ENCODE data around the gene GLB1L2.

GLB1L2 gene

GRCh38 chr11:134406264-134407185 lies 74.7 kb downstream of the GLB1L2 start:
- no peak for DNase-seq (ENCODE audit: low read depth)

DNA sequence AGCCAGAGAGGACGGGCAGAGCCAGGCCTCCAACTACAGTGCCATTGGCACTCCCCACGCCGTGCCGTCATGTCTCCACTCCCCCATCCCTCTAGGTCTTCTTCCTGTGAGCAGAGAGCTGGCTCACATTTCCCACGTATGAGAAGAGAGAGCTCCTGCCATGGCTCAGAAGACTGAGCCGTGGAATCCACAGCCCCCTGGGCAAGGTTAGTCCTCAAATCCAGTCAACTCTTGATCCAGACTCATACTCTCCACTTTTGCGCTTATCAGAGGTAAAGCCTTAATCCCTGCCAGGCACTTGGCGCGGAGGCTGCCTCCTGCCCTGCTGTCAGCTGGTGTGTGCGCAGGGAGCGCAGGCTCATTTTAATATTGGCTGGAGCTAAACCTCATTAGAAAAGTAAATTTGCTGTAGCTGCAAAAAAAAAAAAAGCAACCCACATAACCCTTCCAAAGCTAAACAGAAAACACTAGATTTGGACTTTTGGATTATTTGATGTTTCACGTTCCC lies 75.6 kb downstream of the GLB1L2 start:
- DNase-seq (ENCODE audit: low read depth): no peak

GRCh38 chr11:134407923-134408322 lies 76.1 kb downstream of the GLB1L2 start:
- DNase-seq (ENCODE audit: low read depth): no peak

- DNase-seq (ENCODE audit: low read depth): no peak
Observed at GRCh38 chr11:134409552-134410429, 78.0 kb downstream of the GLB1L2 start.

- DNase-seq (ENCODE audit: low read depth): no peak
Observed at GRCh38 chr11:134410766-134411165, 79.0 kb downstream of the GLB1L2 start.

GRCh38 chr11:134412203-134413042 lies 80.6 kb downstream of the GLB1L2 start, which contains the start of gene B3GAT1:
Gene B3GAT1 (minus strand): TSS chr11:134412242. CDS start chr11:134387659, 24,583 bp downstream.
- DNase-seq (ENCODE audit: low read depth): no peak

- no peak for DNase-seq (ENCODE audit: low read depth)
Observed at GRCh38 chr11:134413043-134413825, 81.4 kb downstream of the GLB1L2 start.

- no peak for DNase-seq (ENCODE audit: low read depth)
Observed at GRCh38 chr11:134413826-134414731, 82.3 kb downstream of the GLB1L2 start.

DNA sequence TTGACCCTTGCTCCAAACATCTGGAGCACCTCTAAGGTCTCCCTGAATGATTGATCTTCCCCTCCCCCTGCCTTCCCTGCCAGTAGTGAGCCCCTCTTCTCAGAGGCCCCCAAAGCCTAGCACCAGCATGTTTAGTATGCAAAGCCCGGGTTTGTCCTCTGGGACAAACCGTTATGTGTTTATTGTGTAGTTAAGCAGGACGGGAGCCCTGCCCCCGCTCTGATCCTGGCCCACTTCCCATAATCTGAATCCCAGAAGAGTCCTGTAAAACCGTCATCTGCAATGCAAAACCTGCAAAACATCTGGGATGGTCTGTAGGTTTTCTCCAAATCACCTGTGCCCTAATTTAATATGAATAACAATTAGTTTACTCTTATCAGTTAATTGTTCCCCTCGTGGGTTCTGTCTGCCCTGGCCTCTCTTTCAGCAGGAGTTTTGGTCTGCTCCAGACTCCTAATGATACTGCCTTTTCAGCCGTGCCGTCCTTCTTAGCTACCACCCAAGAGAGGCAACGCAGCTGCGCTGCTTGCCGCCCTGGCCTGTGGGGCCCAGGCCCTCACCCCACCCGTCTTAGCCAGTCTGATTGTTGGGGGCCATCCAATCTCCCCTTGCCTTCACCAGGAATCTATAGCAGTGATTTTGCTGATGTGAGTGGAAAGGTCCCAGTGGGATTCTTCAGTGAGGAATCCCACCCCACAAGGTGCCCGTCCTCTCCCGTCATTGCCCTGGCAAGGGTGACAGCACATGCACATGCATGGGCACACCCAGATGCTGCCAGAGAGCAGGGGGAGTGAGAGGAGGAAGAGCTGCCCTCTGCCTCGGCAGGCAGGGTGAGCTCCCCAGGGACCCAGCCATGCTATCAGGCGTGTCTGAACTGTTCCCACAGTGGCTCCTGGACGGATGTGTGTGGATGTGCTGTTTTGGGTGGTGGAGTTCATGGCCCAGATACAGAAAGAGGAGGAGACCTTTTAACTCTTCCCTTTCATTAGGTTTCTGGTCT lies 83.3 kb downstream of the GLB1L2 start:
- DNase-seq (ENCODE audit: low read depth): no peak

DNA sequence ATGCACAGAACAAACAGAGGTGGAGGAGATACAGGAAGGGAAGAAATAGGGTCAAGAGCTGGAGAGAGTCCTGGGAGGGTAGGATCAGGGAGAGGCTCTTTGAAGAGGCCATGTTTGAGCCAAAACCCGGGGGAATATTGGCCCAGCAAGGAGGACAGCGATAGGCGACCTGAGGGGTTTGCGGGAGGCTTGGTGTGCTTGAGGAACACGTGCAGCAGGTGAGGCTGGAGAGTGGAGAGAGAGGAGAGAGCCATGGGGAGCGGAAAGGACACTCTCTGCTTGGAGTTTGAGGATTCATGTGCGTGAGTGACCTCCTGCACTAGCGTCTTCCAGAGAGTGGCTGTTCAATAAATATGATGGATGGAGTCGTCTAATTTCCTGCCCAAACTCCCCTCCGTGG lies 84.9 kb downstream of the GLB1L2 start:
- no peak for DNase-seq (ENCODE audit: low read depth)

GRCh38 chr11:134417871-134418840 lies 86.4 kb downstream of the GLB1L2 start:
- no peak for DNase-seq (ENCODE audit: low read depth)

DNA sequence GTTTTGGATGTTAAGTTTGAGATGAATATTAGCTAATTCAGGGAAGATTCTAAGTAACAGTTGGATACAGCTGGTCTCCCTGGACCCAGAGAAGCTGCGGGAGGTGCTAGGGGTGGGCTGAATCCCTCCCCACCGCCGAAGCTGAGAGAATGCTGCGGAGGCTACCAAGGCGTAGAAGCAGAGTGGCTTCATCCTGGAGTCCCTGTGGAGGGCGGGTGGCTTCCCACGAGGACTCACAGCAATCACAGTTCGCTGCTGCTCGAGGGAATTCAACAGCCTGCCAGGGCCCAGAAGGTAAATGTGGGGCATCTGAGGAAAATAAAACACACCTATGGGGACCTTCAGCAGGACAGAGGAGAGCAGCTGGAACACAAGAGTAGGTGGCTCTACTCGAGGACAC lies 91.3 kb downstream of the GLB1L2 start:
- DNase-seq (ENCODE audit: low read depth): no peak

DNA sequence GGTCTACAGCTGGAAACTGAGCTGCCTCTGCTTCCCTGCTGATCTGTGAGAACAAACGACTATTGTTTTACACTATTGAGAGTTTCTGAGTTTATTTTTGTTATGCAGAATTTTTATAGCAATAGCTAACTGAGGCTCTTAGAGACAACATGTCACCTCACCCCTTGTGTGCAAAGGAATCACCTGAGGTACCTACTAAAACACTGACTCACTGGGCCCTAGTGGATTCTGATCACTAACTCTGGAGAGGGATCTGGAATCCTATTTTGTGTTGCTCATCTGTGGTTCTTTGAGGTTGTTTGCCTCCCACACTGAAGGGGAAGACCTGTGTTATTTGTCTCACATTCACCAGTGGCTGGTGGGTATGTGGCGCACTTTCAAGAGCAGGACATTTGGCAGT lies 93.6 kb downstream of the GLB1L2 start:
- DNase-seq (ENCODE audit: low read depth): no peak

Measured in stimulated activated CD8-positive, alpha-beta memory T cell treated with anti-CD3 and anti-CD28 coated beads, Interleukin-15, amount 100 ng/mL, for 1 hour (primary cell).